Transverse colon (tissue), 3 donors: ENCODE results near the gene APOC4.

Experiments
- CTCF ChIP-seq, 5 experiments: fragments of 200-600 bp in 3 of 5; fragments of 450-650 bp in 2 of 5; sonication (generic) in 3 of 5; IDR thresholded peaks; 1 replicate in 2 of 5; 2 replicates in 3 of 5; pipeline ENCODE4 v1.5.1; 2016 to 2017; ENCODE audit warnings: antibody characterized with exemption in 5 of 5, inconsistent platforms in 3 of 5, mild to moderate bottlenecking in 2 of 5, moderate library complexity in 1 of 5
- POLR2A ChIP-seq: fragments of 450-650 bp; IDR thresholded peaks from one replicate; pipeline ENCODE4 v1.6.1; 2016; ENCODE audit warnings: antibody characterized with exemption, mild to moderate bottlenecking, moderate library complexity

DNA sequence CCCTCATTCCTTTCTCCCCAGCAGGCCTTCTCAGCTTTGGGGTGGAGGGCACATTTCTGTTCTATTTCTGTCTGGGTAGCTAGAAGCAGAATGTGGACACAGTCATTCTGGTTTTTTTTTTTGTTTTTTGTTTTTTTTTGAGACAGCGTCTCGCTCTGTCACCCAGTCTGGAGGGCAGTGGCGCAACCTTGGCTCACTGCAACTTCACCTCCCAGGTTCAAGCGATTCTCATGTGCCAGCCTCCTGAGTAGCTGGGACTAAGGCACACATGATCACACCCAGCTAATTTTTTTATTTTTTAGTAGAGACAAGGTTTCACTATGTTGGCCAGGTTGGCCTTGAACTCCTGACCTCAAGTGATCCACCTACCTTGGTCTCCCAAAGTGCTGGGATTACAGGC, 33.4 kb downstream of the APOC4 start:
- TF ChIP-seq POLR2A: no peak
- no peak for TF ChIP-seq CTCF (IDR thresholded peaks at IDR 0.05)
